ENCODE measurements around the gene SALL4.
A peak's percentile ranks its signal among the peaks of the same experiment; 100 is the strongest.

SALL4 gene

DNA sequence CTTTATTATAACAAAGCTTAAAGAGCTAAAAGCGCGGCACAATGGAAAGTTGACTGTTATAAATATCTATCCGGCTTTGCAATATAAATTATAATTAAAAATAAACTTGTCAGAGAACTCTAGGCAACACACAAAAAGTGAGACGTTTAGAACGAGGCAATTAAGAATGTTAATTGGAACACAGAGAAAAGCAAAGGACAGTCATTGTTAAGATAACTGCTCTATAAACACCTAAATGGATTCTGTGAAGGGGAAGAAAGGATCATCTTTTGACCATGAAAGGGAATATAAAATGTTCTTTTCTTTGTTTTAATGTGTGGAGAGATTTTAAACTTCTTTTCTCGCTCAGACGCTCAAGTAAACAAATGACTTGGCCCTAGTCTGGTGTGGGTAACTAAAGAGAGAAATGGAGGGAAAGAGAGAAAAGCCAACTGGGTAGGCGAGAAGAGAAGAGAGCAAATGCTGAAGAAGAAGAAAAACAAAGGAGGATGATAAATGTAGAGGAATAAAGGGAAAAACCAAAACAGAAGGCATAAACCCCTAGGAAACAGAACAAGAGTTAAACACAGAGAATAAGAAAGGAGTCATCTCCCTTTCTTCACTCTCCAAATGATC, 9.3 kb upstream of the SALL4 start:
- Histone ChIP-seq H3K4me1 (ENCODE audit: insufficient read depth, low read length) (peaks cover 24% of the 10 kb centered on the region), H3K36me3 (ENCODE audit: insufficient read depth, low read length) (no peaks in the 10 kb centered on the region), H3K9ac (ENCODE audit: low read depth, low read length) (peak overlapping the region; percentile 3; the same call in 1 of the 2 replicates), H3K9me3 (ENCODE audit: control insufficient read depth, insufficient read depth, low read length) (no peaks in the 10 kb centered on the region)

- no peak overlapping the region for H3K9ac ChIP-seq (ENCODE audit: low read depth, low read length)
- no peaks in the 10 kb centered on the region for H3K9me3 ChIP-seq (ENCODE audit: control insufficient read depth, insufficient read depth, low read length)
- peaks cover 24% of the 10 kb centered on the region for H3K4me1 ChIP-seq (ENCODE audit: insufficient read depth, low read length)
- H3K36me3 ChIP-seq (ENCODE audit: insufficient read depth, low read length), result no peaks in the 10 kb centered on the region
Measured at GRCh38 chr20:51811042-51811355, 8.7 kb upstream of the SALL4 start.

GRCh38 chr20:51810155-51811041, 8.1 kb upstream of the SALL4 start:
- H3K9me3 ChIP-seq (ENCODE audit: control insufficient read depth, insufficient read depth, low read length), result no peaks in the 10 kb centered on the region
- no peak overlapping the region for H3K9ac ChIP-seq (ENCODE audit: low read depth, low read length)
- peaks cover 24% of the 10 kb centered on the region for H3K4me1 ChIP-seq (ENCODE audit: insufficient read depth, low read length)
- H3K36me3 ChIP-seq (ENCODE audit: insufficient read depth, low read length), result no peaks in the 10 kb centered on the region

DNA sequence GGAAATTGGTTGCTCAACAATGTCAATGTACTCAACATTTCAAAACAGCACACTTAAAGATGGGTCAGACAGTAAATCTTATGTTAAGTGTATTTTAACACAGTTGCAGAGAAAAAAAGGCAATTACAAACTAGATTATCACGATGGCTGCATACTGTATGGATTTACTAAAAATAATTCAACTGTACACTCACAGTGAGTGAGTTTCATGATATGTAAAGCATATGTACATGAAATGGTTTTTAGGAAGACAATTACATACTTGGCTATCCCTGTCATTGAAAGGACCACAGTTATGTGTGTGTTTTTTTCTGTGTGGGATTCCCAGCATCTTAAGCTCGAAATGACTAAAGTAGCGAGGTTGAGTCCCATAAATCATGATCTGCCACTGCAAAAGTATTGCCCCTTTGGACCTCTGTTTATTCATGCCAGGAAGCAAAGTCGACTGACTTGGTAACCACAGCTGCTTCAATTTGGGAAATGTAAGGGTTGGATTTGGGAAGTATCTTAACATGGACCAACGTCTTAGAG, 5.5 kb upstream of the SALL4 start:
- Histone ChIP-seq H3K36me3 (ENCODE audit: insufficient read depth, low read length) (no peaks in the 10 kb centered on the region), H3K4me1 (ENCODE audit: insufficient read depth, low read length) (peaks cover 26% of the 10 kb centered on the region), H3K9ac (ENCODE audit: low read depth, low read length) (no peak overlapping the region), H3K9me3 (ENCODE audit: control insufficient read depth, insufficient read depth, low read length) (no peaks in the 10 kb centered on the region)

DNA sequence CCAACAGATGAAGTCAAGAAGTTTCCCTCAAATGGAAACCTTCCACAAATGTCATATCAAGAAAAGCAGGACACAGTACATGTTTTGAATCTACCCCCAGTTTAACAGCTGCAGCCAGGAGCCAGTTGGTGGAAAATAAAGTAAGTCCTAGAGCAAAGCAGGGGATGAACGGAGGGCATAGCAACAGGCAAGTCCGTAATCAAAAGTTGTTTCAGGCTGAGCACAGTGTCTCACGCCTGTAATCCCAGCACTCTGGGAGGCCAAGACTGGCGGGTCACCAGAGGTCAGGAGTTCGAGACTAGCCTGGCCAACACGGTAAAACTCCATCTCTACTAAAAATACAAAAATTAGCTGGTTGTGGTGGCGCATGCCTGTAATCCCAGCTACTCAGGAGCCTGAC, 2.4 kb upstream of the SALL4 start:
- no peaks in the 10 kb centered on the region for H3K9me3 ChIP-seq (ENCODE audit: control insufficient read depth, insufficient read depth, low read length)
- H3K4me1 ChIP-seq (ENCODE audit: insufficient read depth, low read length), result peaks cover 4% of the 10 kb centered on the region
- no peaks in the 10 kb centered on the region for H3K36me3 ChIP-seq (ENCODE audit: insufficient read depth, low read length)
- no peak overlapping the region for H3K9ac ChIP-seq (ENCODE audit: low read depth, low read length)

DNA sequence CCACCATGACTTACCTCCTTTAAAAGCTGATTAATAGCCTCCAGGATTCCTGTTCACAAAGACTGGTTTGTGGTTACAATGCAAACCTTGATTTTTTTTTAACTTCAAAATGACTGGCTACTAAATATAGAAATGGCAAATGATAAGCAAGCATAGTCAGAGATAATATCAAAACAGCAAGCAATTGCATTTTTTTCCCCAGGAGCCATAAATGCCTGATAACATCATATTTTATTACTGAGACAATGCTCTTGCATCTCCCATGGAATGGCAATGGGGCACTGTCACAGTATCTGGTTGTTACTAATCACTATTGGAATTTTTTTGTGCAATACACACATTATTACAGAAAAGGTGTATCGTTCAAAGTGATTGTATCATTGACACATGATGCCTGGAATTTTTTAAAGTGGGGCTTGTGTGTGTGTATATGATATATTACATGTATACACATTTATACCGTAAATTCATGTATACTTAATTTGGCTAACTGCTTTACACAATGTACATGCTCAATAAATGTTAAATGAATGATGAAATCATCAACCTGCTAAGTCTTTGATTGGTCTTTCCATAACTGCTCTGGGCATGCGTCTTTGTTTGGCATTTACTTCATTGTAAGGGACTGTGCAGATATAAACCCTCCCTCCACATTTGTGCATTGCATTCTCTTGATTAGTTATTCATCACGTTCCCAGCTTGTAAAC, 980 bp upstream of the SALL4 start:
- Histone ChIP-seq H3K9ac (ENCODE audit: low read depth, low read length) (peak overlapping the region; percentile 98), H3K36me3 (ENCODE audit: insufficient read depth, low read length) (no peaks in the 10 kb centered on the region), H3K4me1 (ENCODE audit: insufficient read depth, low read length) (peaks cover 15% of the 10 kb centered on the region), H3K9me3 (ENCODE audit: control insufficient read depth, insufficient read depth, low read length) (no peaks in the 10 kb centered on the region)

GRCh38 chr20:51801823-51802123, 548 bp downstream of the SALL4 start:
- Histone ChIP-seq H3K9me3 (ENCODE audit: control insufficient read depth, insufficient read depth, low read length) (no peaks in the 10 kb centered on the region), H3K36me3 (ENCODE audit: insufficient read depth, low read length) (no peaks in the 10 kb centered on the region), H3K4me1 (ENCODE audit: insufficient read depth, low read length) (peaks cover 28% of the 10 kb centered on the region), H3K9ac (ENCODE audit: low read depth, low read length) (peak overlapping the region; percentile 98)

GRCh38 chr20:51801122-51801822, 1.0 kb downstream of the SALL4 start:
- peaks cover 33% of the 10 kb centered on the region for H3K4me1 ChIP-seq (ENCODE audit: insufficient read depth, low read length)
- H3K36me3 ChIP-seq (ENCODE audit: insufficient read depth, low read length), result peaks cover 4% of the 10 kb centered on the region; the same call in 1 of the 2 replicates
- peak overlapping the region; percentile 98 for H3K9ac ChIP-seq (ENCODE audit: low read depth, low read length)
- no peaks in the 10 kb centered on the region for H3K9me3 ChIP-seq (ENCODE audit: control insufficient read depth, insufficient read depth, low read length)

DNA sequence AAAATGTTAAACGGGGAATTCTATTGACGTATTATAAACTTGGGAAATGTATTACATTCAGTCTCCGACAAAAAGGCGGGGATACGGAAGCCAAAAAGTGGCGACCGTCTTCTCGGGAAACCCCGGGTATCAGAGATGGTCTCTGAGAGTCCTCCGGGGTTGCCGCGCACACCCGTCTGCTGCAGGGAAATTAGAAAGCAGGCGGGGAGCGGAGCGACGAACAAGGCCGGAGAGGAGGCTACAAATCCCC, 1.5 kb downstream of the SALL4 start:
- Histone ChIP-seq H3K9ac (ENCODE audit: low read depth, low read length) (peak overlapping the region; percentile 98), H3K9me3 (ENCODE audit: control insufficient read depth, insufficient read depth, low read length) (no peaks in the 10 kb centered on the region), H3K4me1 (ENCODE audit: insufficient read depth, low read length) (peaks cover 35% of the 10 kb centered on the region), H3K36me3 (ENCODE audit: insufficient read depth, low read length) (peaks cover 6% of the 10 kb centered on the region; the same call in 1 of the 2 replicates)

GRCh38 chr20:51800060-51800871, 2.1 kb downstream of the SALL4 start:
- Histone ChIP-seq H3K9me3 (ENCODE audit: control insufficient read depth, insufficient read depth, low read length) (no peaks in the 10 kb centered on the region), H3K36me3 (ENCODE audit: insufficient read depth, low read length) (peaks cover 9% of the 10 kb centered on the region; the same call in 1 of the 2 replicates), H3K9ac (ENCODE audit: low read depth, low read length) (peak overlapping the region; percentile 98), H3K4me1 (ENCODE audit: insufficient read depth, low read length) (peaks cover 35% of the 10 kb centered on the region)

DNA sequence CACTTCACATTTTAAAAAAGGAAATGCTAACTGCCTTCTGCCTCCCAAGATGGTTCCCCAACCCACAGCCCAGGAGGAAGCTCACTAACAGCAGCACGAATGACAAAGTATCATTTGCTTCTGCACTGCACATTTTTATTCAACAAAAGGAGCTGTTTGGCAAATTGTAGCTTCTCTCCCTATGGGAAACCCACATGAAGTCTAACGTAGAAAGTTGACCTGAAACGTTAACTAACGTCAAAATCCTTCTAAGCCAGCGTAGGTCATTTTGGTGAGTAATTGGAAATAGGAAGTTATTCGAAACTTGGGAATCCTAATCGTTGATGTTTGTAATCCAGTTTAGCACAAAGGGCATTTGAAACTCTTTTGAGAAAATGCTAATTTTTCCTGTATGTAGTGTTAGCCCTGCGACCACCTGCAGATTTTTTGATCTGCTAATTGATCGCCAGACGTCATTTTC, 2.9 kb downstream of the SALL4 start:
- peak overlapping the region; percentile 98 for H3K9ac ChIP-seq (ENCODE audit: low read depth, low read length)
- peaks cover 10% of the 10 kb centered on the region; the same call in 1 of the 2 replicates for H3K36me3 ChIP-seq (ENCODE audit: insufficient read depth, low read length)
- no peaks in the 10 kb centered on the region for H3K9me3 ChIP-seq (ENCODE audit: control insufficient read depth, insufficient read depth, low read length)
- peaks cover 35% of the 10 kb centered on the region for H3K4me1 ChIP-seq (ENCODE audit: insufficient read depth, low read length)

DNA sequence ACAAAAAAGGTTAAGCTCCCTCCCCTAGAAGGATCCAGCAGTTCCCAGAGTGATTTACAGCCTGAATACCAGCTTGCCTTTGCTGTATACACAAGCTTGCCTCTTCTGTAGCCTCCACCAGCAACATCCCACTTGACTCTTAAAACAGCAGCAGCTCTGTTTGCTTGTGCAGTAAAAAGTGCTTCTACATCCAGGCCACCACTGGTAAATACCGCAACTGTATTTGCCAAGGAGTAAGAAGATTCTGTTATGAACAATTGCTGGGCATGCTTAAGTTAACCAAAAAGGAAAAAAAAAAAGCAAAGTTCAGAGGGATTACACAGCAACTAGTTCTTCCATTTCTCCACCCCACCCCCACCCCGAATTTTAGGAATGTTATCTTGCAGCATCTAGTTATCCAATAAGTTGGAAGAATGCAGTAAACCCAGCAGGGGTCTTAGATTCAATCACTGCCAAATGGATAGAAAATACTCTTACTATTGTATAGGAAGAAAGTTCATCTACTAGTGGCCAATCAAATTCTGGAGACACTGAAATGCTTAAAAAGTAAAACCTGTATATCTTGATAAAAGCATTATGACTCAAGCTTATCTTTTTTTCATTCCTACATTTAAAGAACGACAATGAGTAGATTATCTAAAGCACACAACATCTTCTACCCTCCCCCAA, 4.8 kb downstream of the SALL4 start:
- Histone ChIP-seq H3K4me1 (ENCODE audit: insufficient read depth, low read length) (peaks cover 31% of the 10 kb centered on the region), H3K9me3 (ENCODE audit: control insufficient read depth, insufficient read depth, low read length) (no peaks in the 10 kb centered on the region), H3K9ac (ENCODE audit: low read depth, low read length) (peak overlapping the region; percentile 98), H3K36me3 (ENCODE audit: insufficient read depth, low read length) (peaks cover 12% of the 10 kb centered on the region; the same call in 1 of the 2 replicates)

DNA sequence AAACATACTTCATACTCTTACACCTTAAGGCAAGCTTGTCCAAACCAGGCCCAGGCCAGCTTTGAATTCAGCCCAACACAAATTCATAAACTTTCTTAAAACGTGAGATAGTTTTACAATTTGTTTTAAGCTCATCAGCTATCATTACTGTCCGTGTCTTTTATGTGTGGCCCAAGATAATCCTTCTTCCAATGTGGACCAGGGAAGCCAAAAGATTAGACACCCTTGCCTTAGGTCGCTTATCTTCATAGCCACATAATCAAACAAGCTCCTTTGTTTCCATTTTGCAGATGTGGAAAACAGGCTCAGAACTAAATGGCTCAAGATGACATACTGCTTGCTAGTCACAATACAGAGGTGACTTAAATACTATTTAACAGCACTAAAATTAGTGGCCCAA, 6.0 kb downstream of the SALL4 start:
- Histone ChIP-seq H3K9ac (ENCODE audit: low read depth, low read length) (no peak overlapping the region), H3K9me3 (ENCODE audit: control insufficient read depth, insufficient read depth, low read length) (no peaks in the 10 kb centered on the region), H3K36me3 (ENCODE audit: insufficient read depth, low read length) (peaks cover 15% of the 10 kb centered on the region), H3K4me1 (ENCODE audit: insufficient read depth, low read length) (peaks cover 31% of the 10 kb centered on the region)
